ENCODE results near the gene DCDC2B. TPM values are rescaled to one million over a fixed set of nuclear protein-coding genes. Genes with fewer than 3 reads are reported as not detected.

DCDC2B gene
- total RNA-seq, 1 donor from 2014 or later: not detected

DNA sequence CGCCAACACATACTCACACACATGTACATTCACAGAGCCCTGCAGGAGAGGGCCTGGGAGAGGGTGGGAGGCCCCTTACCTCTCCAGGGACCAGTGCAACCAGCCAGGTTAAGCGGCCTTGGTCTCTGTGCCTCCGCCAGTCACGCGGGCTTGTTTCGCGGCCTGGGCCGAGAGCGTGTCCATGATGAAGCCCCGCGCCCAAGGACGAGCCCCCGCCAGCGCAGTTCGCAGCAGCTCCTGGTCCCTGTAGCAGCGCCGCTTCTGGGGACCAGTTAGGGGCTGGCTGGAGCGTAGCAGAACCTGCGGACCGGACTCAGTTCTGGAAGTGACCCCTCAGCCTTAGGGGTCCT, 30.9 kb downstream of the DCDC2B start:
- no peak for TF ChIP-seq CTCF (conservative IDR thresholded peaks at IDR 0.05; ENCODE audit: low read depth, low read length)
- H3K4me3 ChIP-seq (ENCODE audit: low read depth, low read length): peak overlapping the region; percentile 61
- no peak for DNase-seq (ENCODE audit: low read depth)

DNA sequence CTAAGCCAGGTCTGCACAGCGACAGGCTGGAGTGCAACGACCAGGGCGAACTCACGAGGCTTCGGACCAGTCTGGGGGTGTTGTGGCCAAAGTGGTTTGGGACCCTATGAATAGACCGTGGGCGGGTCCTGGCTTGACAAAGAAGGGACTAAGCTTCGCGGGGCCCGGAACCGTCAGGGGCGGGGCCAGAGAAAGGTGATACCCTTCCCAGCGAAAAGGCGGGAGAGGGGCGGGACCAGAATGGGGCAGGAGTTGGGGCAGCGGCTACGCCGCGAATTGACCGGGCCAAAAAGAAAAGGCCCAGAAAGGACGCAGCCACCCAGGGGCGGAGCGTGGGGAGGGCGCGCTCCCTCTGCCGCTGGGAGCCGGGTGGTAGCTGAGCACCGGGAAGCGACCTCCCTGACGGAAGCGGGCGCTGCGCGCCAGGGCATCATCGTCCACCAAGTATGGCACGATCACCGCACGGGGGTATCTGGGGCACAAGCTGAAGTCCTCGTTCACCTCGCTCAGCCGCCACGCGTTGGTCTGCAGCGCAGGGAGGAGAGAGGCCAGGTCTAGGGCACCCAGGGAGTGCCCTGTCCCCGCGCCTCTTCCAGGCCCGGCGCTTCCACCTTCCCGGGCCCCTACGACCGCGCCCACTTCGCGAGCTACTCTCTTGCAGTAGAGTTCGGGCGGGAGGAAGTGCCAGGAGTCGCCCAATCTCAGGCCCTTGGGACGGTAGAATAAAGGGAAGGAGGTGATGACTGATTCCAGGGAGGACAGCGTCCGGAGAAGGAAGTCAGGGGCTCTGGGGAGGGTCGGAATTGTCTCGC, 31.5 kb downstream of the DCDC2B start:
- no peak for DNase-seq (ENCODE audit: low read depth)
- peak; percentile 15 for TF ChIP-seq CTCF (conservative IDR thresholded peaks at IDR 0.05; ENCODE audit: low read depth, low read length)

DNA sequence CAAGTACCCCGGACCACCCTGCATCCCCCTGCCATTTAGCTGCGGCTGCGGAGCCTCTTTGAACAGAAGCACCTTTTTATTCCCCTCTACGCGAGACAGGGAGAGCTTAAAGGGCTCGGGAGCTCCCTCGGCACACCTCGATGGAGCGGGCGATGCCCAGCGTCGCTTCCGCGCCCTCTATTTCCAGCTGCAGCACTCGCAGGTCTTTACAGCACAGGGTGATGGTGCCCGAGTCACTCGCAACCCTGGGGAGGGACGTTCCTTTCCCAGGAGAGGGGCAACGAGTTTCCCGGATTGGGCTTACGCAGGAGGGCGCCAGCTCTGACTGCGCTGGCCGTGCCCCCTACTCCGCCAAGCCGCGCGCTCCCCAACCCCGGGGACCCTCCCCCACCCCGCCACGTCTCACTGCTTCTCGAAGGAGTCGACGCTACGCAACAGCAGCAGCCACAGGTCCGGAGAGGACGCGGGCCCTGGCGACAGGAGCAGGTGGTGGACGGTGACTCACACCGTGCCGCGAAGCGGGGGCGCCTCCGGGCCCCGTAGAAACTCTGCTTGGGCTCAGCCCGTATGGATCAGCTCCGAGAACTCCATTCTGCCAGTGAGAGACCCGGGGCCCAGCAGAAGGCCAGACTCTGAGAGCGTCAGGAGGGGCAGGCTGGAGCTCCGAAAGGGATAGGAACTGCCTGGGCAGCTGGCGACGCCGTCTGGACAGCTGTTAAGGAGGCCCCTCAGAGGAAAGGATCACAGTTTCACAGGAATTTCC, 32.3 kb downstream of the DCDC2B start:
- peak overlapping the region; percentile 61 for H3K4me3 ChIP-seq (ENCODE audit: low read depth, low read length)
- no peak for DNase-seq (ENCODE audit: low read depth)
- no peak for TF ChIP-seq CTCF (conservative IDR thresholded peaks at IDR 0.05; ENCODE audit: low read depth, low read length)

More for the DNA sequence above, 31.5 kb downstream of the DCDC2B start:
- H3K4me3 ChIP-seq (ENCODE audit: low read depth, low read length): peak overlapping the region; percentile 61

DNA sequence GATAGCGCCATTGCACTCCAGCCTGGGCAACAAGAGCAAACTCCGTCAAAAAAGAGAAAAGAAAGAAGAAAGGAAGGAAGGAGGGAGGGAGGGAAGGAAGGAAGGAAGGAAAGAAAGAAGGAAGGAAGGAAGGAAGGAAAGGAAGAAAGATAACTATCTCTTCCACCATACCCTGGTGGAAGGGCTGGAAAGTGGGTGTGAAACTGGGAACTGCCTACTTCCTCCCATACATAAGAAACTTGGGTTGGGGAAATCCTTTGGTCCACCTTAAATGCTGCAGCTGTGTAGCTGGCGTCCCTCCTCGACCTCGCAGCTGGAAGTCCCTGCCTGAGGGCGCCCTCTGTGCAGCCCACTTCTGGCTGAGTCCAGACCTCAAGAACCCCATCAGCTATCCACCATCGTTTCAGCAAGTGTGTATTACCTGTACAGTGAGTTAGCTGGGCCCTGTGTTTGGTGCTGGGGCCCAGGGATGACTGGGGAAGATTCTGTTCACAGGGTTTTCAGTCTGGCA, 33.5 kb downstream of the DCDC2B start:
- no peak for TF ChIP-seq CTCF (conservative IDR thresholded peaks at IDR 0.05; ENCODE audit: low read depth, low read length)
- no peak for DNase-seq (ENCODE audit: low read depth)
- no peak overlapping the region for H3K4me3 ChIP-seq (ENCODE audit: low read depth, low read length)

DNA sequence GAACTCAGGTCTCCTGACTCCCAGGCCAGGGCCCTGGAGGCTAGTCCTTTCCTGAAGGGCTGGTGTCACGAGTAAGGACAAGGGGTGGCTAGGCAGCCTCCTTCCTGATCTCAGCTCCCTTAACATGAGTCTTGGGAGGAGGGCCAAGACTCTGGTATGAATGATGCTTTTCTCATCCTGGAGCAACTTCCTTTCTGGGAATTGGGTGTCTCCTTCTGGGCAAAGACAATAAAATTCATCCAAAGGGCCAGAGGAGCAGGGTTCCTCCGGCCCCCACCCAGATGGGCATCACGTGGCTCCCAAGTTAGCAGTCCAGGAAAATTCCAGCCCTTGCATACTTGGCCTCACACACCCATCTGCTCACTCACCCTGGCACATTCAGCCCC, 38.0 kb downstream of the DCDC2B start, which contains the start of gene FAM167B:
TSS of gene FAM167B (plus strand) at position 335 of the 386 bp plus-strand sequence. CDS start 200 bp downstream, outside the sequence.
- no peak within 1 kb of the TSS for H3K4me3 ChIP-seq (ENCODE audit: low read depth, low read length)
- no peak for DNase-seq (ENCODE audit: low read depth)
- no peak for TF ChIP-seq CTCF (conservative IDR thresholded peaks at IDR 0.05; ENCODE audit: low read depth, low read length)

- no peak for DNase-seq (ENCODE audit: low read depth)
- no peak overlapping the region for H3K4me3 ChIP-seq (ENCODE audit: low read depth, low read length)
- TF ChIP-seq CTCF (conservative IDR thresholded peaks at IDR 0.05; ENCODE audit: low read depth, low read length): no peak
Observed at GRCh38 chr1:32247452-32247851, 38.6 kb downstream of the DCDC2B start.
